Measurements from ENCODE around the gene ASAP2.
"Not testable (repeated sequence)": the region's sequence is repeated elsewhere in the genome, so short reads cannot be mapped to it uniquely, and the experiment has no call there.

Gene ASAP2

DNA sequence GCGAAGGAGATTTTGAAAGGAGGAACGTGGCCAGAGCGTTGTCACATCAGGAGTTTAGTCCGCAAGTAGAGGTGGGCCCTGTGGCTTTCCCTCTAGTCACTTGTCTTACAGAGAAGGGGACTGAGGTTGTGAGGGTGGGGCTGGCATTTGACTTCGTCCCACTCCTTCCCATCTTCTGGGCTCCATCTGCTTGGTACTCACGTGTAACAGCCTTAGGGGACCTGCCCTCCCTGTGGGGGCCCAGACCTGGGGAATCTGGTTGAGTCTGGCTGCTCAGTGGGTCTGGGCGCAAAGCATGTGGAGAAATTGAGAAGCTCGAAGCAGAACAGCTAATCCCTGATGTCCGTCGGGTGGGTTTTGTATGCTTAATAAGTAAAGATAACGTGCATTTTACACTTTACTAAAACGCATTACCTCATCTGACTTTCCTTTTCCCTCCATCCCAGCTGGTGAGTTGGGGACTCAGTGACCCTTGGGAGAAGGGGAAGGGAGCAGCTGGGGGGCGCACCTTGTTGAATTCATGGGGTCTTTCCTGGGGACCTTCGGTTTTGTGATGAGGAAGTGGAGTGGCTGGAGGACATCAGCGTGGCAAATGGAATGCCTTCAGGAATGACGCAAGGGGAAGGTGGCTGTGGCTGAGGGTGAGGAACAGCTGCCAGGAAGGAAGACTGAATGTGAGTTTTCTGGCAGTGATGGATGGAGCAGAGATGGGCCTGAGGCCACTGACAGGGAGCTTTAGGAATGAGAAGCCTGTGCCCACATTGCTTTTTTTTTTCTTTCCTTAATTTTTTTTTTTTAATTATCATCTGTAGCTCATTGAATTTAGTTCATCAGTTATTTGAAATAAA, 44.8 kb downstream of the ASAP2 start:
- no peak for DNase-seq (ENCODE audit: low read depth in 3 of 3)

DNA sequence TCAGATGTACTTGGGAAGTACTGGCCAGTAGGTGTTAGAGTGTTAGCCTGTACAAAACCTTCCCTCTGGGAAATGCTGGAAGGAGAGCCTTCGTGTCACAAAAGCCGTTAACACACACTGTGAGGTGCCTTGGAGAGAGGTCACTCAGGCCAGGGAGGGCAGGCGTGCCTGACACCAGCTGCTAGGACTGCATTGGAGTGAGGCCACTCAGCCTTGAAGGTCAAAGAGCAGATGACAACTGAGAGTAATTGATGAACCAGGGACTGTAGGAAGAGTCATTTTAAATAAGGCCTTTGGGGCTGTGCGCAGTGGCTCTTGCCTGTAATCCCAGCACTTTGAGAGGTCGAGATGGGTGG, 45.4 kb downstream of the ASAP2 start:
- no peak for DNase-seq (ENCODE audit: low read depth in 3 of 3)

DNA sequence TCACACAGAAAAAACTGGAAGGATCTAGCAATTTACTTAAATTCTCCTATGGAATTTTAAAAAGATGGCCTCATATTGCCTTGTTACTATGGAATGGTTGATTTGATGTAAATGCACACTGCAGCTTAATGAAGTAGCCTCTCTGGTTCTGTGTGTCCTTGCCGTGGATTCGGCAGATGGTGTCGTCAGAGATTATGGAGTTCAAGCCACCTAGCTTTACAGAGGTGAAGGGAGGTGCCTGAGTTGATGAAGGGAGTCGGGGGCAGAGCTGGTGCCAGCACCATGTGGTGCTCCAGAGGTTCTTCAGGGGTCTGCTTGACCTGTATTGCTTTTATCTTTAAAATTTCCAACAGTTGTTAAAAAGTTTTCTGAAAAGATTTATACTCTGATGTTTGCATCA, 48.8 kb downstream of the ASAP2 start:
- no peak for DNase-seq (ENCODE audit: low read depth in 3 of 3)

GRCh38 chr2:9256147-9256546, 49.5 kb downstream of the ASAP2 start:
- DNase-seq (ENCODE audit: low read depth in 3 of 3): no peak

DNA sequence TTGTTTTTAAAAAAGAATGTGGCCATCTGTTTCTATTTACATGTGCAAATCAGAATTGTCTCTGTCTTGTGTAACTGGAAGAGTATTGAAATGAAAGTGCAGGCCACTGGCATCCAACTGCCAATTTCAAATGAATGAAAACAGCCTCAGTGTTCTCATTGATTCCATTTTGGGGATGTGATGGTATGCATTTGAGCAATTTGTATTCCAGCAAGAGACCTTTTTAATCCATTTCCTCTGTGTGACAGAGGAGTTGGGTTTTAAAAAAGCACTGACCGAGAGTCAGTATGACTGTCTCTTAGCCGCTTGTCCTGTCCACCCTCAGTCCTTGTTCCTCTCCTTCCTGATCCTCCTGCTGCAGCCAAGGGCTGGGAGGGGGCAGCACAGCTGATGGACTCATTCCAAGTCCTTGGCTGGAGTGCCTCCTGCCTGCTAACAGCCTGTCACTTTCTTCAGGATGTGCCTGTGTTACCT, 50.0 kb downstream of the ASAP2 start:
- no peak for DNase-seq (ENCODE audit: low read depth in 3 of 3)

GRCh38 chr2:9258501-9258900, 51.9 kb downstream of the ASAP2 start:
- DNase-seq (ENCODE audit: low read depth in 3 of 3): no peak

DNA sequence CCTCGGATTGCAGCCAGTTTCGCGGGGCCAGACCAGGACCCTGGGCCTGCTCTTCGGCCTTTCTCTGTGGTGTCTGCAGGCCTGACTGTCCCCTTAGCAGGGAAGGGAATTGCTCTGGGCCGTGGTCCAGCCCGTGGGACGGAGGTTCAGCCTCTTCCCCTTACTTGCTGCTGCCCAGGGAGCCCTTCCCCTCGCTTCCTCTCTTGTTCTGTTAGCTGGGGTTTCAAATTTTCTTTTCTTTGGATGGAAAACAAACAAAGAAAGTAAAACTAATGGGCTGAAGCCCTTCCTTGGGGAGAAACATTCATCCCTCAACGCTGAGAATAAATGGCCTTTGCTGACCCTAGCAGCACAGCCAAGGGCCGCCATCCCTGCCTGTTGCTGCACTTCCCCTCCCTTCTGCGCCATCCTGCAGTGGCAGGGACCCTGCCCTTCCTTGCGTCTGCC, 52.4 kb downstream of the ASAP2 start:
- no peak for DNase-seq (ENCODE audit: low read depth in 3 of 3)

- DNase-seq (ENCODE audit: low read depth in 3 of 3): no peak
Observed at GRCh38 chr2:9260464-9260918, 53.9 kb downstream of the ASAP2 start.

- no peak for DNase-seq (ENCODE audit: low read depth in 3 of 3)
Observed at GRCh38 chr2:9261231-9261883, 54.7 kb downstream of the ASAP2 start.

- no peak for DNase-seq (ENCODE audit: low read depth in 3 of 3)
Observed at GRCh38 chr2:9262671-9263171, 56.1 kb downstream of the ASAP2 start.

- no peak for DNase-seq (ENCODE audit: low read depth in 3 of 3)
Observed at GRCh38 chr2:9263428-9263827, 56.8 kb downstream of the ASAP2 start.

DNA sequence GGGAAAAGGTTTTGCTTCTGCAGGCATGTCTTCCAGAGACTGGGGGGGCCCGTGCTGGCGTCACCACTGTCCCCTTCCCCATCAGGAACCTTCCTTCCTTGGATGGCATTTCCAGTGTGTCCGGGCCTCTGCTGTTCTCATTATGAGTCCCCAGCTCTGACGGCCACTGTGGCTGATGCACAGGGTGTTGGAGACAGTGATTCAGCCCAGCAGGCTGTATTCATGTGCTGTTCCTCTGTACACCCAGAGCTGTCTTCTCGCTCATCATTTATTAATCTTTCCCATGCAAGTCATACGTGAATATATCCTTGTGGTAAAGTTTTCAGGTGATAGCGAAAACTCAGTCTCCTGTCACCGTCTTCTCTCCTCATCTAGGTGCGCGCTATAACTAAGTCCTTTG, 57.7 kb downstream of the ASAP2 start:
- no peak for DNase-seq (ENCODE audit: low read depth in 3 of 3)

DNA sequence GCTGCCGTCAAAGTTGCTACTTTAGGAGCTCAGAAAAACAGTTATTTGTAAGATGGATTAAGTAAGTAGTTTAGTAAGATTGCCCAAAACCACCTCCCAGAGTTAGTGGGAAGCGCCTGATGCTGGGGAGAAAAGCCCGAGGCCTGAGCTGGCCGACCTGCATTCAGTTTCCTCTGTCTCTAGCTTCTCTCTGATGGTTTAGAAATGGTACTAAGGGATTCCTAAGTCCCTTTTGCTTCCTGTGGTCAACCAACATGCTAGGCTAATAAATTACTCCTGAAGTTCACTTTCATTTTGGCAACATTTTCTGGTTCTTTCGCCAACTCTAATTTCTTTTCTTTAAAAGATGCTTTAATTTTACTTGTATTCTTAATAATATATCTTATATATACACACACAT, 60.1 kb downstream of the ASAP2 start:
- DNase-seq (ENCODE audit: low read depth in 3 of 3): no peak

- DNase-seq (ENCODE audit: low read depth in 3 of 3): not testable (repeated sequence)
Observed at GRCh38 chr2:9267286-9267685, 60.7 kb downstream of the ASAP2 start.

DNA sequence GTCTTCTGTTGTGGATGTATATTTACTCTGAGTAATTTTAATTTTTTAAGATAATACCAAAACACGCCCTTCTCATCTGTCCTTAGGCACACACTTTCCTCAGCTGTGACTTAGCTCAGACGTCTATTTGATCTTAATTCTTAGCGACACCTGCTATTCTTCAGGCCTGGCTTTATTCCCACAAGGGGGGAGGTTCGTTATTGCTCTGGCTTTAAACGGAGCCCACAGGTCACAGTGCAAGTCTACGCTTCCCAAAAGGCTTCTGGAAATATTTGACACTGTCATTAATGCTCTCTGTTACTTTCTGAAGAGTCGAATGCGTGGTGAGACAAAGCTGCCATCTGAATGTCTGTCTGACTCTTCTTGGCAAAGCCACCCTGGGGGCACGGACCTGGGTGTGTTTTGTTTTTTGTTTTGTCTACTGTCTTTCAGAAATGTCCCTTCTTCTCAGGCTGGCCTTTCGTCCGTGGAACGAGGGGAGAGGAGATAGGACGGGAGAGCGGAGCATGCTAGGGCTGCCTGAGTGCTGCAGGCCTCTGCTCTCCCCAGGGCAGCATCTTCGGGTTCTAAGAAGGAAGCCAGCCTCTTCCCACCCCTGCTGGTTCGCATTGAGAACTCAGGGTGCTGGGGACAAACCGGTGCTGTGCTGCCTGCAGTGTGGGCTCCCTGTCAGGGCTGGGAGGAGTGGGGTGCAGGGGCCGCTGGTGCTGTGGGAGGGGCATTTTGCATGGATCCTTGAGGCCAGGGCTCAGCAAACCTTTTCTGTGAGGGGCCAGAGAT, 61.9 kb downstream of the ASAP2 start:
- no peak for DNase-seq (ENCODE audit: low read depth in 3 of 3)

DNA sequence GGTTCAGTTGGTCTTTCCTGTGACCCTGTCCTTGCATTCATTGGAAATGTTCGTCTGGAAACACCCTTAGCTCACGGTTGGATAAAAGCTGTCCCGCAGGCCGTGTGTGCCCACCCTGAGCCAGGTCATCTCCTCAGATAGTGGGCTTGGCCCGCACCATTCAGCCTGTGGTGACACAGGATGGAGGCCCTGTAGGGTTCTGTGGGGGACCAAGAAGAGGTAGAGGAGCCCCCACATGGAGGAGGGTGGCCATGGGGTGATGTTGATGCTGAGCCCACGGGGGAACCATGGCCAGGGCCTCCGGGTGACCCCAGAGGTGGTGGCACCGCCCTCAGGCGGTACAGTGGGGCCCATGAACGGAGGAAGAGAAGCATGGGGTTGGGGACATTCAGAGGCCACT, 62.7 kb downstream of the ASAP2 start:
- DNase-seq (ENCODE audit: low read depth in 3 of 3): no peak

DNA sequence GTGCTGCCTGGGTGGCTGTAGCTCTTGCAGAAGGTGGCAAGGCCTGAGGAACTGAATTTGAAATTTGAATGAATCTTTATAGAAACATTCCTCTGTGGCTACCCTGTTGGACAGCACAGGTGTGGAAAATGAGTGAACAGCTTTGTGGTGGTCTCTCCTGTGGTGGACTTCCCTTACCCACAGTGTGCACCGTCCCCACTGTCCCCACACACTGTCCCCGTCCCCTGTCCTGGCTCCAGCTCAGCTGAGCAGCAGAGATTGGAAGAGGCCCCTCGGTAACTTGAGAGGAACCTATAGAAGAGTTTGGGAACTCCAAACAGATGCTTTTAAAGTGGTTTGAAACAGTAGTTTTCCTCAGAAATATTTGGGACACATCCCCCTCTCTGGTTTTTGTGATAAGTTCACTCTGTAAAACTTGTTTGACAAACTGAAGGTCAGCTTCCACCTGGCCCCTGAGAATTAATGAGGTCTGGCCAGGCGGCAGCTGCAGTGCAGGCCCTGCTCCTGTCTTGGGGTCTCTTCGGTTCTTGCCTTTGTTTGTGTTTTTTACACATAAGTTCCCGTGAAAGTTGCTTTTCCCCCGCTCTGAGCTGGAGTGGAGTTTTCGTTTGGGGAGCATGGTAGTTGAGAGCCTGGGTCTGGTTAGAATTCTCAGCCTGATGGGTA, 63.2 kb downstream of the ASAP2 start:
- DNase-seq (ENCODE audit: low read depth in 3 of 3): no peak

GRCh38 chr2:9271091-9271490, 64.5 kb downstream of the ASAP2 start:
- DNase-seq (ENCODE audit: low read depth in 3 of 3): no peak

- DNase-seq (ENCODE audit: low read depth in 3 of 3): no peak
Observed at GRCh38 chr2:9271691-9272090, 65.1 kb downstream of the ASAP2 start.

GRCh38 chr2:9273486-9274130, 67.0 kb downstream of the ASAP2 start:
- no peak for DNase-seq (ENCODE audit: low read depth in 3 of 3)

DNA sequence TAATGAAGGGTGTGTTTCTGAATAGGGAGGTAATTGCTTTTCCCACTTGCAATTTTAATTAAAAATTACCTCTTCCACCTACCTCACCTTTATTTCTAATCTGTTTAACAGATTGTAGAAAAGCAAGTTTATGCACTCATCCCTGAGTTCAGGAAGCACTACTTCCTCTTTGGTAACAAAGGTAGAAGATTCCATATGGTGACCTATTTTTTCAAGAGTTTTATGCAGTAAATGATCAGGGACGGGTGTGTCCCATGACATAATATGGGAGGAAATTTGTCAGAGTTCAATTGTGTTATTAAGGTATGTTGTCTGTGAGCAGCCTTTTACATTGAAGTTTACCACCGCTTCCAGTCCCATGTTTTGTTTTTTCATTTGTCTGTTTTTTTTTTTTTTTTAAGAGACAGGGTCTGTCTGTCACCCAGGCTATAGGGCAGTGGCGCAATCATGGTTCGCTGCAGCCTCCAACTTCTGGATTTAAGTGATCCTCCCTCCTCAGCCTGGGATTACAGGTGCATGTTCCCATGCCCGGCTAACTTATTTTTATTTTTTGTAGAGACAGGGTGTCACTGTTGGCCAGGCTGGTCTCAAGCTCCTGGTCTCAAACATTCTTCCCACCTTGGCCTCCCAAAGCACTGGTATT, 68.2 kb downstream of the ASAP2 start:
- no peak for DNase-seq (ENCODE audit: low read depth in 3 of 3)
